Activated T-helper 1 cell treated with anti-CD3 and anti-CD28 coated beads, Interleukin-12 subunit alpha, Interleukin-12 subunit beta, Interleukin-2, Interleukin-4 antibody, amounts not matched to agents 30 ng/mL and 10 ng/mL and 1 ng/mL, durations not matched to agents 14 hours and 24 hours and 36 hours (primary cell): ENCODE measurements around the gene TUBD1. TPM values are rescaled to one million over a fixed set of nuclear protein-coding genes. Genes with fewer than 3 reads are reported as not detected.
"Not testable (repeated sequence)": the region's sequence is repeated elsewhere in the genome, so short reads cannot be mapped to it uniquely, and the experiment has no call there.

Source experiments
- DNase-seq: peaks from one replicate; pipeline ENCODE4 v3.0.0; 2021; ENCODE audit warnings: low spot score
- H3K27ac Mint-ChIP-seq: one replicate; pipeline ENCODE4 v1.8.0; 2021; ENCODE audit warnings: mild to moderate bottlenecking, mixed read lengths
- H3K27me3 Mint-ChIP-seq: one replicate; pipeline ENCODE4 v1.8.0; 2022; ENCODE audit warnings: mild to moderate bottlenecking, moderate library complexity, mixed read lengths; ENCODE audit not compliant: insufficient read depth
- H3K36me3 Mint-ChIP-seq: one replicate; pipeline ENCODE4 v1.8.0; 2021; ENCODE audit warnings: low read depth, mixed read lengths
- H3K4me1 Mint-ChIP-seq: one replicate; pipeline ENCODE4 v1.8.0; 2021; ENCODE audit warnings: low read depth, mixed read lengths
- H3K4me3 Mint-ChIP-seq: one replicate; pipeline ENCODE4 v1.8.0; 2021; ENCODE audit warnings: mild to moderate bottlenecking, moderate library complexity, mixed read lengths
- H3K9me3 Mint-ChIP-seq: one replicate; pipeline ENCODE4 v1.8.0; 2021; ENCODE audit warnings: mixed read lengths
- intact Hi-C: fragments of 100-400 bp; cut with micrococcal nuclease; formaldehyde crosslinking; loops from one replicate; pipeline ENCODE4 v1.15.1; 2024
- total RNA-seq: library from RNA; stranded (reverse); gene quantifications from 2 replicates; pipeline ENCODE4 v1.2.3, GENCODE V29; 2022

Gene TUBD1, protein sequence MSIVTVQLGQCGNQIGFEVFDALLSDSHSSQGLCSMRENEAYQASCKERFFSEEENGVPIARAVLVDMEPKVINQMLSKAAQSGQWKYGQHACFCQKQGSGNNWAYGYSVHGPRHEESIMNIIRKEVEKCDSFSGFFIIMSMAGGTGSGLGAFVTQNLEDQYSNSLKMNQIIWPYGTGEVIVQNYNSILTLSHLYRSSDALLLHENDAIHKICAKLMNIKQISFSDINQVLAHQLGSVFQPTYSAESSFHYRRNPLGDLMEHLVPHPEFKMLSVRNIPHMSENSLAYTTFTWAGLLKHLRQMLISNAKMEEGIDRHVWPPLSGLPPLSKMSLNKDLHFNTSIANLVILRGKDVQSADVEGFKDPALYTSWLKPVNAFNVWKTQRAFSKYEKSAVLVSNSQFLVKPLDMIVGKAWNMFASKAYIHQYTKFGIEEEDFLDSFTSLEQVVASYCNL
- total RNA-seq = 12.3 and 13.2 TPM in 2 replicates

DNA sequence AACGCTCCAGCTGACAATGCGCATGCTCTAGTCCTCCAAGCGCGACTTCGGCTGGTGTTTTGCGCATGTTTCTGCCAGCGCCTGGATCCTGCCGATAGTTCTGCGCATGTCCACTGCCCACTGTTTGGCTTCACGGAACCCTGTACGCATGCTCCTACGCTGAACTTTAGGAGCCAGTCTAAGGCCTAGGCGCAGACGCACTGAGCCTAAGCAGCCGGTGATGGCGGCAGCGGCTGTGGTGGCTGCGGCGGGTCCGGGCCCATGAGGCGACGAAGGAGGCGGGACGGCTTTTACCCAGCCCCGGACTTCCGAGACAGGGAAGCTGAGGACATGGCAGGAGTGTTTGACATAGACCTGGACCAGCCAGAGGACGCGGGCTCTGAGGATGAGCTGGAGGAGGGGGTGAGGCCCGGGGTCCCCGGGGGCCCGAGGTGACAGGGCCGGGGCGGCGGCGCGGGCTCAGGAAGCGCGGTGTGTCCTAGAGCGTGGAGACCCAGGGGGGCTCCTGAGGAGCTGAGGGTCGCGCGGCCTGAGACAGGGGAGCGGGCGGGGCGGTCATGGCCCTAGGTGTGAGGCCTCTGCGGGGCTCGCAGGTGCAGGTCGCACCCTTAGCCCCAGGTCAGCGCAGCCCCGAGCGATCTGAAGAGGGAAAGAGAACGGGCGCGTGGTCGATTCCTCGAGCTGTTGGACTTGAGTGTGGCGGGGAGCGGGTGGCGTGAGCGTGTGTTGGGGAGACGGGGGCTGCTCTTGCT, at the start of gene TUBD1, which contains the start of gene RPS6KB1:
TUBD1 (minus strand) TSS at position 20 of the 752 bp plus-strand sequence. CDS start 1,941 bp downstream, outside the sequence.
RPS6KB1 (plus strand) TSS at position 198 of the 752 bp plus-strand sequence; CDS start at position 262, 64 bp downstream.
- DNase-seq = peak; percentile 98
- H3K4me3 Mint-ChIP-seq = peak within 1 kb of the TSS; percentile 100
- intact Hi-C loops = loop anchor here (1.0 to 5.0 kb wide), 11 partner anchors 46 to 738 kb away; partner anchors contain the start of genes CLTC, DHX40, PRR11 and PTRH2
- peak within 1 kb of the TSS; percentile 99 for H3K27ac Mint-ChIP-seq
- no peaks in the 10 kb centered on the region for H3K9me3 Mint-ChIP-seq
- peaks cover 14% of the 10 kb centered on the region for H3K36me3 Mint-ChIP-seq
- peaks cover 3% of the 10 kb centered on the region for H3K27me3 Mint-ChIP-seq
- H3K4me1 Mint-ChIP-seq = peaks cover 58% of the 10 kb centered on the region

DNA sequence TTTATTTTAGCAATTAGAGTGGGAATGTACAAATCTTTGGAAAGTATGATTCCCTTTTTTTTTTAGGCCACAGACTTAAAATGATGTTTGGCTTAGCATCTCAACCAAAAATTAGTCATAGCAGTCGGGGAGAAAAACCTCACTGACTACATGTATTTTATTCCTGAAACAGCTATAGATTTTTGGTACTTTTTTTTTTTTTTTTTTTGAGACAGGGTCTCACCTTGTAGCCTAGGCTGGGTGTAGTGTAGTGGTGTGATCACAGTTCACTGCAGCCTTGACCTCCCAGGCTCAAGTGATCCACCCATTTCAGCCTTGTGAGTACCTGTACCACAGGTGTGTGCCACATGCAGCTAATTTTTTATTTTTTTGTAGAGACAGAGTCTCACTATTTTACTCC, 48.4 kb upstream of the TUBD1 start:
- peaks cover 54% of the 10 kb centered on the region for H3K4me1 Mint-ChIP-seq
- H3K36me3 Mint-ChIP-seq = peaks cover 56% of the 10 kb centered on the region
- intact Hi-C loops = loop anchor here (1.0 to 5.0 kb wide), 4 partner anchors 23 to 188 kb away; partner anchors contain the start of genes RNFT1, RPS6KB1 and TUBD1

DNA sequence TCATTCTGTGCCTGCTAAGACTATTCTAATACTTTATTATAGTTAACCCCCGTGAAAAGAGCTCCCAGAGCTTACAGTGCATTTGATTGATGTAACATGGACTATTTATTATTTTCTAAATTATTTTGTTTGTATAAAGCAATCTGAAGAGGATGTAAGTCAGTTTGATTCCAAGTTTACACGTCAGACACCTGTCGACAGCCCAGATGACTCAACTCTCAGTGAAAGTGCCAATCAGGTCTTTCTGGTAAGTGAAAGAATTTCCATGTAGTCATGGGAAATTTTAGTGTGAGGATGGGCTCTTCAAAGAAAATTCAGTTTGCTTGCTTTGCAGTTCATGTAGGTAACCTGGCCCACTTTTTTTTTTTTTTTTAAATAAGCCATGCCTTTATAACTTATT, 48.0 kb upstream of the TUBD1 start:
- not testable (repeated sequence) for H3K4me3 Mint-ChIP-seq
- intact Hi-C loops = loop anchor here (1.0 to 5.0 kb wide), 5 partner anchors 24 to 188 kb away; partner anchors contain the start of genes RNFT1, RPS6KB1 and TUBD1
- H3K27ac Mint-ChIP-seq = peak overlapping the region; percentile 84

More for the DNA sequence above, 48.4 kb upstream of the TUBD1 start:
- no peak for DNase-seq
- Mint-ChIP-seq H3K27me3 (no peaks in the 10 kb centered on the region), H3K4me3 (no peak overlapping the region), H3K27ac (peak overlapping the region; percentile 84), H3K9me3 (no peaks in the 10 kb centered on the region)

DNA sequence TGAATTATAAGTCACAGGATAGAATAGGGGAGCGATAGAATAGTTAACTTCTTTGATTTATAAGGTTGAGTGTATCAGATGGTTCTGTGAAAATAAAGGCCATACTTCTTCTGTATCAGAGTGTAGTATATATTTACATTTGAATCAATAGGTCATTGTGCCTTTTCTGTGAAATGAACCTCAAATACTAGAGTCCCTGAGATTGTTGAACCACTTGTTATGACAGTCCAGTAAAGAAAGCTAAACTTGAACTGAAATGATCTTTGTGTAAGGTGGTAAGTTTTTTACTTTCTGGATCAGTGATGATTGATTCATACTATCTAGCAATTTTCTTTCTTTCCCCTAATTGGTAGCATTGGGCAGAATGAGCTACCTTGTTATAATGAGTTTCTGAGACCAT, 40.6 kb upstream of the TUBD1 start:
- H3K27ac Mint-ChIP-seq, H3K9me3 Mint-ChIP-seq, DNase-seq, intact Hi-C loops, H3K4me1 Mint-ChIP-seq, H3K27me3 Mint-ChIP-seq, H3K4me3 Mint-ChIP-seq: not testable (repeated sequence)
- peaks cover 61% of the 10 kb centered on the region for H3K36me3 Mint-ChIP-seq

More for the DNA sequence above, 48.0 kb upstream of the TUBD1 start:
- peaks cover 56% of the 10 kb centered on the region for H3K36me3 Mint-ChIP-seq
- peak; percentile 24 for DNase-seq
- H3K4me1 Mint-ChIP-seq = peaks cover 50% of the 10 kb centered on the region
- not testable (repeated sequence) for H3K27me3 Mint-ChIP-seq, H3K9me3 Mint-ChIP-seq

DNA sequence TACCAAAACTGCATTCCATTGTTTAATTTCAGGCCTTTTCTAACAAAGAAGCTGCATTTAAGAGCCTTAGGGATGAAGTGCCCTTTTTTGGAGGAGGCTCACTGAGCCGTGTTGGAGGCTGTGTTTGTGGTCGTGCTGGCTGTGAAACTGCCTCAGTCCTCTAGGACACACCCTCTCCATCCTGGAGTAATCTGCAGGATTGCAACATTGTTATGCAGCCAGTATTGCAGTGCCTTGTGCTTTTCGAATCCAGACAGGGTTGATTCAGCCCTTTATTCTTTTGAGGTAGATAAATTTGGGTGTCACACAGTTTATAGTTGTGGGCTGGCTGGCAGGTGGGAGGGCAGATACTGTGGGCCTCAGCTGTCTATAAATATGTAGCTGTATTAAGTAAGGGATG, 38.0 kb upstream of the TUBD1 start:
- H3K9me3 Mint-ChIP-seq, H3K27ac Mint-ChIP-seq, H3K4me1 Mint-ChIP-seq, DNase-seq, H3K27me3 Mint-ChIP-seq, intact Hi-C loops, H3K4me3 Mint-ChIP-seq: not testable (repeated sequence)
- H3K36me3 Mint-ChIP-seq = peaks cover 53% of the 10 kb centered on the region

DNA sequence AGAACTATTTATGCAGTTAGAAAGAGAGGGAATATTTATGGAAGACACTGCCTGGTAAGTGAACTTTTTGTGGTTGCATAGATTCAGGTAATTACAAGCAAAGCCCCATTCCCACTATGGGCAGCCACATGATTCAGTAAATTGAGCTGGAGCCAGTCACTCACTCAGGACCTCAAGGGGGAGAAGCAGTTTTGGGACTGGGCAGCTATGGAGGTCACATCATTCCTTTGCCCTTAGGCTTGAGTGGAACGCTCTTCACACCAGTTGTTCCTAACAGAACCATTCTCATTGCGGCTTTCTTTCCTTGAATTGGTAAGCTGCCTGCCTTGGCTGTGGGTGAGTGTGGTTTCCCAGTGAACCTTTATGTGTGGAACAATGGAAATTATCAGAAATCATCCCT, 37.4 kb upstream of the TUBD1 start:
- H3K36me3 Mint-ChIP-seq = peaks cover 53% of the 10 kb centered on the region
- H3K4me3 Mint-ChIP-seq, H3K4me1 Mint-ChIP-seq, H3K27ac Mint-ChIP-seq, DNase-seq, intact Hi-C loops, H3K9me3 Mint-ChIP-seq, H3K27me3 Mint-ChIP-seq: not testable (repeated sequence)

DNA sequence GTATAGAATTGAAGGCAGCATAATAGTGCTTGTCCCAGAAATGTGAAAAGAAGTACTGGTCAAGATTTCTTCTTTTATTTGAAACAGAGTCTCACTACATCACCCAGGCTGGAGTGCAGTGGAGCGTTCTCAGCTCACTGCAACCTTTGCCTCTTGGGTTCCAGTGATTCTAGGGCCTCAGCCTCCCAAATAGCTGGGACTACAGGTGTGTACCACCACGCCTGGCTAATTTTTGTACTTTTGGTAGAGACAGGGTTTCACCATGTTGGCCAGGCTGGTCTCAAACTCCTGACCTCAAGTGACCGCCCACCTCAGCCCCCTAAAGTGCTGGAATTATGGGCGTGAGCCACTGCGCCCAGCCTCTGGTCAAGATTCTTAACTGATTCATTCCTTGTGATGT, 27.9 kb upstream of the TUBD1 start:
- DNase-seq, H3K27ac Mint-ChIP-seq, H3K9me3 Mint-ChIP-seq, H3K4me1 Mint-ChIP-seq, H3K4me3 Mint-ChIP-seq, H3K27me3 Mint-ChIP-seq, intact Hi-C loops: not testable (repeated sequence)
- H3K36me3 Mint-ChIP-seq = peaks cover 41% of the 10 kb centered on the region

DNA sequence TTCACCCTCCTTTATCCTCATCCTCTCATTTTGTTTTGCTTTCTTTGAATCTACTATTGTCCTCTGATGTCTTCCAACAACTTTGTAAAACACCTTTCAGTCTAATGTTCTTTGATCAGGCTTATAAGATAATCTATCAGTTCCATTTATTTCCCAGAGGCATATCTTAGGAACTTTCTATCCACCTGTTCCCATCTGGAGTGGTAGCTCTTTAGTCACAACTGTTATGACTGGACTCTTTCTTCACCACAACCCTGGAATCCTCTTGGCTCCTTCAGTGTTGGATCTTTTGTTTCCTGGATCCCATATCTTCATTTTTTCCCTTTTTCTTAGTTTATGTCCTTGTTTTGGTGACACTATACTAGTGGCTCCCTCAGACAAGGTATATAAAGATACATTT, 23.7 kb upstream of the TUBD1 start:
- intact Hi-C loops = no loop called here
- Mint-ChIP-seq H3K27me3 (no peaks in the 10 kb centered on the region), H3K27ac (no peak overlapping the region), H3K36me3 (peaks cover 37% of the 10 kb centered on the region), H3K4me3 (no peak overlapping the region), H3K9me3 (no peaks in the 10 kb centered on the region), H3K4me1 (peaks cover 6% of the 10 kb centered on the region)
- DNase-seq = no peak

DNA sequence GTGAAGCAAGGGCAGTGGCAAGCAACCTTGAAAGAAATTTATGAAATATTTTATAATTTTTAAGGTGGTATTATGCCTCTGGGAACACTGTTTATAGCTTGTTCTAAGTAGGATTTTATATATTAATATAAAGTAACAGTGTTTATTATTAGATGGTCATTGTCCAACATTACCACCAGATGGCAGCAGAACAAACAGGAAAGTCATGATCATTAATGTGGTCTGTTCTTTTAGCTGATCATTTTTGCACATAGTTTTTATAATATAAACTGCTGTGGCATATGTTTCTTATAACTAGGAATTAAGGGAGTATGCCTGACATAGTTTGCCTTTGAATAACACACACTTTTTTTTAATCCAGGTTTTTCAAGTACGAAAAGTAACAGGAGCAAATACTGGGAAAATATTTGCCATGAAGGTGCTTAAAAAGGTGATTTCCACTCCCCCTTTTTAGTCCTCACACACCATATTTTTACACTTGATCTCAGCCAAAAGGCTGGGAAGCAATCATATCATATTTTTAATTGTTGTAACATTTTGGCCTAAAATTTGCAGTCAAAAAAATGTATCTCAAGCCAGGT, 21.6 kb upstream of the TUBD1 start:
- Mint-ChIP-seq H3K9me3 (no peaks in the 10 kb centered on the region), H3K4me3 (no peak overlapping the region), H3K4me1 (peaks cover 6% of the 10 kb centered on the region), H3K27me3 (no peaks in the 10 kb centered on the region), H3K36me3 (peaks cover 32% of the 10 kb centered on the region), H3K27ac (no peak overlapping the region)
- intact Hi-C loops = loop anchor here (5.0 kb wide), 2 partner anchors 48 to 123 kb away; partner anchors contain the start of gene RNFT1
- DNase-seq = no peak

DNA sequence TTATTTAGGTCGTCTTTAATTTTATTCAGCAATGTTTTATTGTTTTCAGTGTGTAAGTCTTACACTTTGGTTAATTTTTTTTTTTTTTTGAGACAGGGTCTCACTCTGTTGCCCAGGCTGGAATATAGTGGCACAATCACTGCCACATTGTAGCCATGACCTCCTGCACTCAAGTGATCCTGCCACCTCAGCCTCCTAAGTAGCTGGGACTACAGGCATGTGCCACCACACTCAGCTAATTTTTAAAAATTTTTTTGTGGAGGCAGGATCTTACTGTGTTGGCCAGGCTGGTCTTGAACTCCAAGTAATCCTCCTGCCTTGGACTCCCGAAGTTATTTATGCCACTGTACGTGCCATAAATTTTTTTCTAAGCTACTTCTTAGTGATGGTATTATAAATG, 14.7 kb upstream of the TUBD1 start:
- intact Hi-C loops = no loop called here
- Mint-ChIP-seq H3K4me1 (peaks cover 8% of the 10 kb centered on the region), H3K36me3 (peaks cover 14% of the 10 kb centered on the region), H3K9me3 (no peaks in the 10 kb centered on the region), H3K27ac (no peak overlapping the region), H3K4me3 (no peak overlapping the region), H3K27me3 (no peaks in the 10 kb centered on the region)
- DNase-seq = no peak

DNA sequence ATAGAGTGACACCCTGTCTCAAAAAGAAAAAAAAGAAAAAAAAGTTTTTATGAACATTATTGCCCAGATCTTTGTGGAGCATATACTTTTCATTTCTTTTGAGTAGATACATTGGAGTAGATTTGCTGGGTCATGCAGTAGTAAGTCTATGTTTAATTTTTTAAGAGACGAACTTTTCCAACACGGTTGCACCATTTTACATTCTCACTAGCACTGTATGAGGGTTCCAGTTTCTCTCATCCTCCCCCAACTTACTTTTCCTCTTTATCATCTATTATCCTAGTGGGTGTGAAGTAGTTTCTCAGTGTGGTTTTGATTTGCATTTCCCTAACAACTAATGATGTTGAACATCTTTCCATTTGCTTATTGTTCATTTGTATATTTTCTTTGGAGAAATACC, 10.7 kb upstream of the TUBD1 start:
- no peaks in the 10 kb centered on the region for H3K9me3 Mint-ChIP-seq
- intact Hi-C loops = no loop called here
- H3K36me3 Mint-ChIP-seq = peaks cover 11% of the 10 kb centered on the region
- DNase-seq = no peak
- H3K4me1 Mint-ChIP-seq = peaks cover 12% of the 10 kb centered on the region
- no peaks in the 10 kb centered on the region for H3K27me3 Mint-ChIP-seq
- no peak overlapping the region for H3K4me3 Mint-ChIP-seq
- H3K27ac Mint-ChIP-seq = peak overlapping the region; percentile 10

DNA sequence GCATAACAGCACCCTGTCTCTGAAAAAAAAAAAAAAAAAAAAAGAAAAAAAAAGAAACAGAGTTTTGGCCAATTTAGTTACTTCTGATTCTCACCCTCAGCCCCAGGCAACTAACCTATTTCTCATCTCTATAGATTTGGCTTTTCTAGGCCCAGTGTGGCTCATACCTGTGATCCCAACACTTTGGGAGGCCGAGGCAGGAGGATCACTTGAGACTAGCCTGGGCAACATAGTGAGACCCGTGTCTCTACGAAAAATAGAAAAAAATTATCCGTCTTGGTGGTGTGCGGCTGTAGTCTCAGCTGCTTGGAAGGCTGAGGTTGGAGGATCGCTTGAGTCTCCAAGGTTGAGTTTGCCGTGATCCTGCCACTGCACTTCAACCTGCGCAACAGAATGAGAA, 8.9 kb upstream of the TUBD1 start:
- H3K36me3 Mint-ChIP-seq = peaks cover 9% of the 10 kb centered on the region
- no peak overlapping the region for H3K4me3 Mint-ChIP-seq

More for the DNA sequence above, 8.9 kb upstream of the TUBD1 start:
- Mint-ChIP-seq H3K4me1 (peaks cover 18% of the 10 kb centered on the region), H3K27ac (no peak overlapping the region), H3K9me3 (no peaks in the 10 kb centered on the region), H3K27me3 (no peaks in the 10 kb centered on the region)
- intact Hi-C loops = no loop called here
- no peak for DNase-seq
